Astrocyte of the spinal cord (primary cell): Measurements from ENCODE around the gene BMPR1B.

Experiments used
- DNase-seq: peaks from one replicate; pipeline ENCODE4 v3.0.0; 2011; ENCODE audit warnings: low read depth, low spot score
- H3K4me3 ChIP-seq: 2 replicates; pipeline ENCODE4 v1.5.1; 2011; ENCODE audit warnings: low read depth, mild to moderate bottlenecking, low read length, moderate library complexity
- CTCF ChIP-seq: IDR thresholded peaks from 2 replicates; pipeline ENCODE4 v1.5.1; 2012; ENCODE audit warnings: low read depth, mild to moderate bottlenecking, low read length, inconsistent platforms
- in situ Hi-C: cut with HindIII; loops from 2 replicates; pipeline ENCODE4 v1.10.0; 2017; ENCODE audit warnings: low sequenced_read_pairs

Gene BMPR1B

GRCh38 chr4:94887027-94887426, 129.3 kb downstream of the BMPR1B start:
- in situ Hi-C loops = no loop called here
- DNase-seq = no peak
- no peak for TF ChIP-seq CTCF
- H3K4me3 ChIP-seq = no peak overlapping the region

- no peak for TF ChIP-seq CTCF
- in situ Hi-C loops = no loop called here
- DNase-seq = no peak
- no peak overlapping the region for H3K4me3 ChIP-seq
Measured at GRCh38 chr4:94889523-94889922, 131.8 kb downstream of the BMPR1B start.

- in situ Hi-C loops = no loop called here
- no peak overlapping the region for H3K4me3 ChIP-seq
- TF ChIP-seq CTCF = no peak
- DNase-seq = peak; percentile 90
Measured at GRCh38 chr4:94889946-94890345, 132.2 kb downstream of the BMPR1B start.

GRCh38 chr4:94890579-94890978, 132.8 kb downstream of the BMPR1B start:
- DNase-seq = no peak
- TF ChIP-seq CTCF = no peak
- in situ Hi-C loops = no loop called here
- H3K4me3 ChIP-seq = no peak overlapping the region

- TF ChIP-seq CTCF = peak; percentile 15
- H3K4me3 ChIP-seq = no peak overlapping the region
- DNase-seq = peak; percentile 63
- in situ Hi-C loops = no loop called here
Measured at GRCh38 chr4:94892051-94892450, 134.3 kb downstream of the BMPR1B start.

GRCh38 chr4:94895081-94895480, 137.3 kb downstream of the BMPR1B start:
- no peak overlapping the region for H3K4me3 ChIP-seq
- DNase-seq = no peak
- in situ Hi-C loops = no loop called here
- no peak for TF ChIP-seq CTCF

GRCh38 chr4:94897023-94897422, 139.3 kb downstream of the BMPR1B start:
- in situ Hi-C loops = no loop called here
- DNase-seq = no peak
- TF ChIP-seq CTCF = no peak
- H3K4me3 ChIP-seq = no peak overlapping the region
